HCT116 (cell line): ENCODE data around the gene AKT1.

ENCODE experiments used
- CEBPB ChIP-seq: IDR thresholded peaks from 2 replicates; pipeline ENCODE4 v1.6.1; 2012; ENCODE audit warnings: low read depth
- EZH2 ChIP-seq: fragments of 200-600 bp; sonication (generic); IDR thresholded peaks from 2 replicates; pipeline ENCODE4 v1.6.1; 2017; ENCODE audit warnings: antibody characterized with exemption, mixed run types
- EZH2phosphoT487 ChIP-seq: fragments of 200-600 bp; IDR thresholded peaks from 2 replicates; pipeline ENCODE4 v1.6.1; 2018; ENCODE audit warnings: antibody characterized with exemption, borderline replicate concordance
- FOSL1 ChIP-seq: IDR thresholded peaks from 2 replicates; pipeline ENCODE4 v1.6.1; 2012; ENCODE audit warnings: low read depth
- POLR2AphosphoS5 ChIP-seq: IDR thresholded peaks from 2 replicates; pipeline ENCODE4 v1.6.1; 2011; ENCODE audit warnings: mild to moderate bottlenecking, low read depth, low read length, moderate library complexity
- YY1 ChIP-seq: IDR thresholded peaks from 2 replicates; pipeline ENCODE4 v1.6.1; 2011; ENCODE audit warnings: low read length, low read depth, moderate library complexity, mild to moderate bottlenecking; ENCODE audit not compliant: insufficient replicate concordance; ENCODE audit errors: extremely low read depth
- TF ChIP-seq, protein P1 (sequence below), 3 experiments: fragments of 200-600 bp in 1 of 3; sonication (generic) in 1 of 3; IDR thresholded peaks in 2 of 3; conservative IDR thresholded peaks in 1 of 3; 2 replicates each; pipeline ENCODE4 v1.5.1; 2012 to 2017; ENCODE audit warnings: low read depth in 2 of 3, low read length in 2 of 3, antibody characterized with exemption in 1 of 3, borderline replicate concordance in 1 of 3, control low read depth in 1 of 3, mild to moderate bottlenecking in 1 of 3, mixed read lengths in 1 of 3, mixed run types in 1 of 3, moderate library complexity in 1 of 3; ENCODE audit not compliant: insufficient read depth in 1 of 3
- TF ChIP-seq, protein P2 (sequence below): IDR thresholded peaks from 2 replicates; pipeline ENCODE4 v1.6.1; 2012; ENCODE audit warnings: low read depth
- TF ChIP-seq, protein P3 (sequence below): IDR thresholded peaks from 2 replicates; pipeline ENCODE4 v1.6.1; 2012

DNA sequence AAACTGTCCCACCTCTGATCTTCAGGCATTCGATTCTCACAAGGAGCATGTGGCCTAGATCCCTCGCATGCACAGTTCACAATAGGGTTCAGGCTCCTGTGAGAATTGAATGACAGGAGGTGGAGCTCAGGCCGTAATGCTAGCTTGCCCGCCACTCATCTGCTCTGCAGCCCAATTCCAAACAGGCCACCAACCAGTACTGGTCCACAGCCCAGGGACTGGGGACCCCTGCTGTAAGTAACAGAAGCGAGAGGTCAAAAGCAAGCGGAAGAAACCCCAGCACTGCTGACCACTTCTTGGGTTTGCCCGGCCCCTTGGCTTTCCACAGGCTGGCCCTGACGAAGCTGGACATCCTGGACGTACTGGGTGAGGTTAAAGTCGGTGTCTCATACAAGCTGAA, 51.1 kb downstream of the AKT1 start:
- TF ChIP-seq YY1 (no peak), EZH2phosphoT487 (no peak), EZH2 (no peak), POLR2AphosphoS5 (no peak), FOSL1 (no peak), CEBPB (no peak)
- TF ChIP-seq, protein P1, sequence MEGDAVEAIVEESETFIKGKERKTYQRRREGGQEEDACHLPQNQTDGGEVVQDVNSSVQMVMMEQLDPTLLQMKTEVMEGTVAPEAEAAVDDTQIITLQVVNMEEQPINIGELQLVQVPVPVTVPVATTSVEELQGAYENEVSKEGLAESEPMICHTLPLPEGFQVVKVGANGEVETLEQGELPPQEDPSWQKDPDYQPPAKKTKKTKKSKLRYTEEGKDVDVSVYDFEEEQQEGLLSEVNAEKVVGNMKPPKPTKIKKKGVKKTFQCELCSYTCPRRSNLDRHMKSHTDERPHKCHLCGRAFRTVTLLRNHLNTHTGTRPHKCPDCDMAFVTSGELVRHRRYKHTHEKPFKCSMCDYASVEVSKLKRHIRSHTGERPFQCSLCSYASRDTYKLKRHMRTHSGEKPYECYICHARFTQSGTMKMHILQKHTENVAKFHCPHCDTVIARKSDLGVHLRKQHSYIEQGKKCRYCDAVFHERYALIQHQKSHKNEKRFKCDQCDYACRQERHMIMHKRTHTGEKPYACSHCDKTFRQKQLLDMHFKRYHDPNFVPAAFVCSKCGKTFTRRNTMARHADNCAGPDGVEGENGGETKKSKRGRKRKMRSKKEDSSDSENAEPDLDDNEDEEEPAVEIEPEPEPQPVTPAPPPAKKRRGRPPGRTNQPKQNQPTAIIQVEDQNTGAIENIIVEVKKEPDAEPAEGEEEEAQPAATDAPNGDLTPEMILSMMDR (IDR thresholded peaks at IDR 0.05 in 2 of 3, conservative IDR thresholded peaks at IDR 0.05 in 1 of 3; ENCODE audit: borderline replicate concordance in 1 of 3, insufficient read depth in 1 of 3, low read depth in 2 of 3, low read length in 2 of 3): no peak
- TF ChIP-seq, protein P2, sequence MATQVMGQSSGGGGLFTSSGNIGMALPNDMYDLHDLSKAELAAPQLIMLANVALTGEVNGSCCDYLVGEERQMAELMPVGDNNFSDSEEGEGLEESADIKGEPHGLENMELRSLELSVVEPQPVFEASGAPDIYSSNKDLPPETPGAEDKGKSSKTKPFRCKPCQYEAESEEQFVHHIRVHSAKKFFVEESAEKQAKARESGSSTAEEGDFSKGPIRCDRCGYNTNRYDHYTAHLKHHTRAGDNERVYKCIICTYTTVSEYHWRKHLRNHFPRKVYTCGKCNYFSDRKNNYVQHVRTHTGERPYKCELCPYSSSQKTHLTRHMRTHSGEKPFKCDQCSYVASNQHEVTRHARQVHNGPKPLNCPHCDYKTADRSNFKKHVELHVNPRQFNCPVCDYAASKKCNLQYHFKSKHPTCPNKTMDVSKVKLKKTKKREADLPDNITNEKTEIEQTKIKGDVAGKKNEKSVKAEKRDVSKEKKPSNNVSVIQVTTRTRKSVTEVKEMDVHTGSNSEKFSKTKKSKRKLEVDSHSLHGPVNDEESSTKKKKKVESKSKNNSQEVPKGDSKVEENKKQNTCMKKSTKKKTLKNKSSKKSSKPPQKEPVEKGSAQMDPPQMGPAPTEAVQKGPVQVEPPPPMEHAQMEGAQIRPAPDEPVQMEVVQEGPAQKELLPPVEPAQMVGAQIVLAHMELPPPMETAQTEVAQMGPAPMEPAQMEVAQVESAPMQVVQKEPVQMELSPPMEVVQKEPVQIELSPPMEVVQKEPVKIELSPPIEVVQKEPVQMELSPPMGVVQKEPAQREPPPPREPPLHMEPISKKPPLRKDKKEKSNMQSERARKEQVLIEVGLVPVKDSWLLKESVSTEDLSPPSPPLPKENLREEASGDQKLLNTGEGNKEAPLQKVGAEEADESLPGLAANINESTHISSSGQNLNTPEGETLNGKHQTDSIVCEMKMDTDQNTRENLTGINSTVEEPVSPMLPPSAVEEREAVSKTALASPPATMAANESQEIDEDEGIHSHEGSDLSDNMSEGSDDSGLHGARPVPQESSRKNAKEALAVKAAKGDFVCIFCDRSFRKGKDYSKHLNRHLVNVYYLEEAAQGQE: no peak
- TF ChIP-seq, protein P3, sequence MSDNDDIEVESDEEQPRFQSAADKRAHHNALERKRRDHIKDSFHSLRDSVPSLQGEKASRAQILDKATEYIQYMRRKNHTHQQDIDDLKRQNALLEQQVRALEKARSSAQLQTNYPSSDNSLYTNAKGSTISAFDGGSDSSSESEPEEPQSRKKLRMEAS: no peak
